Keratinocyte (primary cell): Measurements from ENCODE around the gene HDLBP. TPM values are rescaled to one million over a fixed set of nuclear protein-coding genes. Genes with fewer than 3 reads are reported as not detected.

Experiments used
- DNase-seq: peaks from one replicate; pipeline ENCODE4 v3.0.0-alpha.2; 2011; ENCODE audit warnings: low read depth, missing footprints, low spot score
- FAIRE-seq: peaks from 2 replicates; lab custom pipeline; 2011; peaks lifted over from hg19 to GRCh38; lab: Jason Lieb, UNC
- H2AFZ ChIP-seq: 2 replicates; pipeline ENCODE4 v1.6.0; 2012; ENCODE audit warnings: low read length, control low read depth, inconsistent platforms; ENCODE audit not compliant: control insufficient read depth
- H3K27ac ChIP-seq: 2 replicates; pipeline ENCODE4 v1.5.1; 2011; ENCODE audit warnings: low read length; ENCODE audit not compliant: control insufficient read depth, insufficient read depth
- H3K27me3 ChIP-seq: 3 replicates; pipeline ENCODE4 v1.6.0; 2011; ENCODE audit warnings: low read length; ENCODE audit not compliant: control insufficient read depth, insufficient read depth; ENCODE audit errors: extremely low read depth
- H3K36me3 ChIP-seq, 2 experiments: 2 replicates in 1 of 2; 3 replicates in 1 of 2; pipeline ENCODE4 v1.5.1; 2011; ENCODE audit warnings: low read length in 2 of 2, mild to moderate bottlenecking in 1 of 2; ENCODE audit not compliant: control insufficient read depth in 2 of 2, insufficient read depth in 2 of 2; ENCODE audit errors: extremely low read depth in 1 of 2
- H3K4me1 ChIP-seq: 3 replicates; pipeline ENCODE4 v1.5.1; 2011; ENCODE audit warnings: low read length; ENCODE audit not compliant: control insufficient read depth, insufficient read depth; ENCODE audit errors: extremely low read depth
- H3K4me2 ChIP-seq: 3 replicates; pipeline ENCODE4 v1.6.0; 2011; ENCODE audit warnings: low read depth, low read length; ENCODE audit not compliant: control insufficient read depth, insufficient read depth; ENCODE audit errors: extremely low read depth
- H3K4me3 ChIP-seq, 3 experiments: fragments of 200-600 bp in 1 of 3; sonication (generic) in 1 of 3; 2 replicates in 2 of 3; 3 replicates in 1 of 3; pipeline ENCODE4 v1.5.1; 2011 to 2016; ENCODE audit warnings: low read length in 3 of 3, mild to moderate bottlenecking in 3 of 3, control low read depth in 2 of 3, inconsistent platforms in 1 of 3, low read depth in 1 of 3, mixed read lengths in 1 of 3, mixed run types in 1 of 3, moderate library complexity in 1 of 3; ENCODE audit not compliant: control insufficient read depth in 2 of 3, insufficient read depth in 2 of 3; ENCODE audit errors: extremely low read depth in 1 of 3
- H3K79me2 ChIP-seq: 2 replicates; pipeline ENCODE4 v1.6.0; 2012; ENCODE audit warnings: low read length; ENCODE audit not compliant: control insufficient read depth, insufficient read depth
- H3K9ac ChIP-seq: 3 replicates; pipeline ENCODE4 v1.6.0; 2011; ENCODE audit warnings: low read length; ENCODE audit not compliant: control insufficient read depth, insufficient read depth; ENCODE audit errors: extremely low read depth
- H3K9me1 ChIP-seq: 3 replicates; pipeline ENCODE4 v1.6.0; 2011; ENCODE audit warnings: low read length; ENCODE audit not compliant: control insufficient read depth, insufficient read depth; ENCODE audit errors: extremely low read depth
- H3K9me3 ChIP-seq: 2 replicates; pipeline ENCODE4 v1.5.1; 2012; ENCODE audit warnings: low read depth, low read length; ENCODE audit not compliant: control insufficient read depth
- H4K20me1 ChIP-seq: 3 replicates; pipeline ENCODE4 v1.6.0; 2011; ENCODE audit warnings: low read length; ENCODE audit not compliant: control insufficient read depth, insufficient read depth; ENCODE audit errors: extremely low read depth
- EZH2 ChIP-seq: IDR thresholded peaks from one replicate; pipeline ENCODE4 v1.6.1; 2012; ENCODE audit warnings: inconsistent platforms, mild to moderate bottlenecking, low read length, moderate library complexity
- dilution Hi-C: fragments of 300-500 bp; cut with MboI; formaldehyde crosslinking; loops from one replicate; pipeline ENCODE4 v1.7.0; 2020; ENCODE audit warnings: low sequenced_read_pairs; ENCODE audit not compliant: extremely low pct_ligation_motif_present
- polyA plus RNA-seq, 5 experiments: library from polyadenylated mRNA; depleted of rRNA in 3 of 5; stranded (reverse) in 3 of 5; stranded (forward) in 1 of 5; unstranded in 1 of 5; fragments of >200 nt; gene quantifications; 1 replicate in 1 of 5; 2 replicates in 3 of 5; 3 replicates in 1 of 5; pipeline versions ENCODE4 v1.2.1 to v1.2.3, GENCODE V29; 2011 to 2012; ENCODE audit warnings: missing spikeins in 2 of 5, low read depth in 1 of 5, low replicate concordance in 1 of 5
- TF ChIP-seq, protein P1 (sequence below), 3 experiments: IDR thresholded peaks in 1 of 3; conservative IDR thresholded peaks in 1 of 3; optimal IDR thresholded peaks in 1 of 3; 2 replicates in 2 of 3; 3 replicates in 1 of 3; pipeline versions ENCODE3 to v1.5.1; 2011; ENCODE audit warnings: low read length in 3 of 3, mild to moderate bottlenecking in 3 of 3, moderate library complexity in 2 of 3, control low read depth in 1 of 3, inconsistent platforms in 1 of 3; ENCODE audit not compliant: insufficient read depth in 2 of 3; ENCODE audit errors: extremely low read depth in 1 of 3

HDLBP gene
- polyA plus RNA-seq, 1 donor (not counting 4 experiments of a cell fraction or from before 2014, with no cell fraction given) = 289 TPM

DNA sequence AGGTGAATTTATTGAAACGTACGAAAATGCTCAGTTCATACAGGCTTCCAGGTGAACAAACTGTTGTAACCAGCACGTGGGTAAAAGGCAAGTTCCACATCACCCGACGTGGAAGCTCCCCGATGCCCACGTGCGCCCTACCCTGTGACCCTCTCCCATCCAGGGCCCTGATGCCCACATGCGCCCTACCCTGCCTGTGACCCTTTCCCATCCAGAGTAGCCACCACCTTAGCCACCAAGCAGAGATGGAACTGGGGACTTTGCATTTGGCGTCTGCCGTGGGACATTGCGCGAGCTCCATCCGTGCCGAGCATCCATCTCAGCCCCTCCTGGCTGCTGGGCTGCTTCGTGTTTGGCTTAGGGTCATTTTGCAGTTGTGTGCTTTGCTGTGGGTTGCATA, 89.5 kb downstream of the HDLBP start:
- DNase-seq = no peak
- peaks cover 4% of the 10 kb centered on the region for H4K20me1 ChIP-seq
- H3K9ac ChIP-seq = no peak overlapping the region
- H3K27ac ChIP-seq = no peak overlapping the region
- dilution Hi-C loops = no loop called here
- peaks cover 9% of the 10 kb centered on the region for H3K4me1 ChIP-seq
- TF ChIP-seq, protein P1, sequence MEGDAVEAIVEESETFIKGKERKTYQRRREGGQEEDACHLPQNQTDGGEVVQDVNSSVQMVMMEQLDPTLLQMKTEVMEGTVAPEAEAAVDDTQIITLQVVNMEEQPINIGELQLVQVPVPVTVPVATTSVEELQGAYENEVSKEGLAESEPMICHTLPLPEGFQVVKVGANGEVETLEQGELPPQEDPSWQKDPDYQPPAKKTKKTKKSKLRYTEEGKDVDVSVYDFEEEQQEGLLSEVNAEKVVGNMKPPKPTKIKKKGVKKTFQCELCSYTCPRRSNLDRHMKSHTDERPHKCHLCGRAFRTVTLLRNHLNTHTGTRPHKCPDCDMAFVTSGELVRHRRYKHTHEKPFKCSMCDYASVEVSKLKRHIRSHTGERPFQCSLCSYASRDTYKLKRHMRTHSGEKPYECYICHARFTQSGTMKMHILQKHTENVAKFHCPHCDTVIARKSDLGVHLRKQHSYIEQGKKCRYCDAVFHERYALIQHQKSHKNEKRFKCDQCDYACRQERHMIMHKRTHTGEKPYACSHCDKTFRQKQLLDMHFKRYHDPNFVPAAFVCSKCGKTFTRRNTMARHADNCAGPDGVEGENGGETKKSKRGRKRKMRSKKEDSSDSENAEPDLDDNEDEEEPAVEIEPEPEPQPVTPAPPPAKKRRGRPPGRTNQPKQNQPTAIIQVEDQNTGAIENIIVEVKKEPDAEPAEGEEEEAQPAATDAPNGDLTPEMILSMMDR (optimal IDR thresholded peaks at IDR 0.05 in 1 of 3, IDR thresholded peaks at IDR 0.05 in 1 of 3, conservative IDR thresholded peaks at IDR 0.05 in 1 of 3; ENCODE audit: extremely low read depth in 1 of 3, insufficient read depth in 2 of 3, low read length in 3 of 3) = no peak
- no peak for TF ChIP-seq EZH2
- peaks cover 28 to 34% of the 10 kb centered on the region in 2 experiments for H3K36me3 ChIP-seq
- H3K9me3 ChIP-seq = no peaks in the 10 kb centered on the region
- no peaks in the 10 kb centered on the region for H3K27me3 ChIP-seq
- no peak overlapping the region for H3K4me2 ChIP-seq
- no peak for FAIRE-seq
- H3K9me1 ChIP-seq = no peaks in the 10 kb centered on the region
- H3K4me3 ChIP-seq = no peak overlapping the region
- no peak overlapping the region for H2AFZ ChIP-seq
- no peaks in the 10 kb centered on the region for H3K79me2 ChIP-seq

DNA sequence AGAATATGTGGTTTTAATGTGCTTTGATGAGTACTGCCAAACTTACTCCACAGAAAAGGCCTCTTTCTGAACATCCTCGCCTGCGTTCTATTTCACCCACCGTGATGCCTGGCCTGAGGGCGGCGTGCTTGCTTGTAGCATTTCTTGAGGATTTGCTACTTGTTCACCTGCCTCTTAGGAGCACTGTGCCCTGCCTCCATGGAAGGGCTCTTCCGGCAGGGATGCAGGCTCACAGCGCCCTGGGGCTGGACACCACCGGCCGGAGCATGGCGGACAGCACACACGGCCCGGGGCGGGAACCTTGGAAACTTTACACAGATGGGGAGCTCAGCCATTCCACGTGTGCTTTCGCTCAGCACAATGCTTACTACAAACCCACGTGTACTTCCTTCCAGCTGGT, 89.9 kb downstream of the HDLBP start:
- Histone ChIP-seq H2AFZ (no peak overlapping the region), H3K79me2 (no peaks in the 10 kb centered on the region), H3K27me3 (no peaks in the 10 kb centered on the region), H3K9me3 (no peaks in the 10 kb centered on the region), H3K4me2 (no peak overlapping the region), H3K9ac (no peak overlapping the region), H3K4me3 (no peak overlapping the region), H3K4me1 (peaks cover 9% of the 10 kb centered on the region), H3K27ac (no peak overlapping the region), H3K36me3 (peaks cover 25 to 34% of the 10 kb centered on the region in 2 experiments), H4K20me1 (peaks cover 4% of the 10 kb centered on the region), H3K9me1 (no peaks in the 10 kb centered on the region)
- no peak for DNase-seq
- dilution Hi-C loops = no loop called here
- no peak for TF ChIP-seq EZH2
- TF ChIP-seq, protein P1 (optimal IDR thresholded peaks at IDR 0.05 in 1 of 3, IDR thresholded peaks at IDR 0.05 in 1 of 3, conservative IDR thresholded peaks at IDR 0.05 in 1 of 3; ENCODE audit: extremely low read depth in 1 of 3, insufficient read depth in 2 of 3, low read length in 3 of 3) = no peak
- FAIRE-seq = no peak
